Measurements from ENCODE around the gene CRELD2.
A peak's percentile ranks its signal among the peaks of the same experiment; 100 is the strongest.

The CRELD2 gene, protein sequence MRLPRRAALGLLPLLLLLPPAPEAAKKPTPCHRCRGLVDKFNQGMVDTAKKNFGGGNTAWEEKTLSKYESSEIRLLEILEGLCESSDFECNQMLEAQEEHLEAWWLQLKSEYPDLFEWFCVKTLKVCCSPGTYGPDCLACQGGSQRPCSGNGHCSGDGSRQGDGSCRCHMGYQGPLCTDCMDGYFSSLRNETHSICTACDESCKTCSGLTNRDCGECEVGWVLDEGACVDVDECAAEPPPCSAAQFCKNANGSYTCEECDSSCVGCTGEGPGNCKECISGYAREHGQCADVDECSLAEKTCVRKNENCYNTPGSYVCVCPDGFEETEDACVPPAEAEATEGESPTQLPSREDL

DNA sequence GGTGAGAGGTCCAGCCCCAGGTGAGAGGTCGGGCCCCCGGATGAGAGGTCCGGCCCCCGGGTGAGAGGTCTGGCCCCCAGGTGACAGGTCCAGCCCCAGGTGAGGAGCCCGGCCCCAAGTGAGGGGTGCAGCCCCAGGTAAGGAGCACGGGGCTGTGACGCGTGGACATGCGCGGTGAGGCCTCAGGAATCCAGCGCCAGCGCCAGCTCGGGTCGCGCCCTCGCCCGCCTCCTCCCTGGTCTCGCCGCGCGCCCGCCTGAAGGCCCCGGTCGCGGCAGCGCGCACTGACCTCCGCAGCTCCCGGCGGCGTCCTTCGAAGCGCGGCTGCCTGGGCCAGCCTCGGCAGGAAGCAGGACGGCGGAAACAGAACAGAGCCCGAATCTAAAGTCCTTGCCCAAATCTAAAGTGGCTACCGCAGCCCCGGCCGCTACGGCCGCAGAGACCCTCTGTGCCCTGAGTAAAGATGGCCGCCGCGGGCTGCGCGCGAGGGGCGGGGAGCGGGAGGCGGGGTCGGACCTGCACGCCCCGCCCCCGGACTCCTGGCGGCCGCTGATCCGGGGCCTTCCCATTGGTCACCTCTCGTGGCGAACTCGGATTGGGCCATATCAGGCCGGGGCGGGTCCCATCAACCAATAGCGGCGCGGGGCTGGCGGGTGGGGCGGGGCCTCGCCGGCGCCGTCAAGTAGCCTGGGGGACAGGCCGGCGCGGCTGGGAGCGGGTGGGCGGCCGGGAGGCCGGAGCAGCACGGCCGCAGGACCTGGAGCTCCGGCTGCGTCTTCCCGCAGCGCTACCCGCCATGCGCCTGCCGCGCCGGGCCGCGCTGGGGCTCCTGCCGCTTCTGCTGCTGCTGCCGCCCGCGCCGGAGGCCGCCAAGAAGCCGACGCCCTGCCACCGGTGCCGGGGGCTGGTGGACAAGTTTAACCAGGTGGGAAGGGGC, at the start of gene CRELD2, which contains the start of gene ALG12:
TSS of gene CRELD2 (plus strand) at position 661 of the 937 bp plus-strand sequence. CDS start at position 797, 136 bp downstream.
TSS of gene ALG12 (minus strand) at position 465 of the 937 bp plus-strand sequence. CDS start 4,673 bp downstream, outside the sequence.
- peak within 1 kb of the TSS; percentile 75 for H3K4me3 ChIP-seq (ENCODE audit: low read length)
- DNase-seq (ENCODE audit: low read depth) = peak; percentile 96
- TF ChIP-seq CTCF (conservative IDR thresholded peaks at IDR 0.05; ENCODE audit: low read length) = no peak

- DNase-seq (ENCODE audit: low read depth) = no peak
- H3K4me3 ChIP-seq (ENCODE audit: low read length) = no peak overlapping the region
- TF ChIP-seq CTCF (conservative IDR thresholded peaks at IDR 0.05; ENCODE audit: low read length) = no peak
Observed at GRCh38 chr22:49869086-49869830, 49.2 kb upstream of the CRELD2 start.

DNA sequence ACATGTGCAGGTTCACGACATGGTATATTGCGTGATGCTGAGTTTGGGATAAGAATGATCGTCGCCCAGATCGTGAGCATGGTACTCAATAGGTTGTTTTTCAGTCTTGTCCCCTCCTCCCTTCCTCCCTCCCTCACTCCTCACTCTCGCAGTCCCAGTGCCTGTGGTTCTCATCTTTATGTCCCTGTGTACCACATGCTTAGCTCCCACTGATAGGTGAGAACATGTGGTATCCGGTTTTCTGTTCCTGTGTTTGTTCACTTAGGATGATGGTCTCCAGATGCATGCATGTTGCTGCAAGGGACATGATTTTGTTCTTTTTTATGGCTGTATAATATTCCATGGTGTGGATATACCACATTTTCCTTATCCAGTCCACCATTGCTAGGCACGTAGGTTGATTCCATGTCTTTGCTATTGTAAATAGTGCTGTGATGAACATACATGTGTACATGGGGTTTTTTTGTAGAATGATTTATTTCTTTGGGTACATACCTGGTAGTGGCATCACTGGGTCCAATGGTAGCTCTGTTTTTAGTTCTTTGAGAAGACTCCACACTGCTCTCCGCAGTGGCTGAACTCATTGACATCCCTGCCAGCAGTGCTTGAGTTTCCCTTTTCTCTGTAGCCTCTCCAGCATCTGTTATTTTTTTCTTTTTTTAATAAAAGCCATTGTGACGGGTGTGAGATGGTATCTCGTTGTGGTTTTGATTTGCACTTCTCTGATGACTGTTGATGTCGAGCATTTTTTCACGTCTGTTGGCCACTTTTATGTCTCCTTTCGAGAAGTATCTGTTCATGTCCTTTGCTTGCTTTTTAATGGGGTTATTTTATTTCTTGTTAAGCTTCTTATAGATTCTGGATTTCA, 48.4 kb upstream of the CRELD2 start:
- TF ChIP-seq CTCF (conservative IDR thresholded peaks at IDR 0.05; ENCODE audit: low read length) = no peak
- H3K4me3 ChIP-seq (ENCODE audit: low read length) = no peak overlapping the region
- no peak for DNase-seq (ENCODE audit: low read depth)

DNA sequence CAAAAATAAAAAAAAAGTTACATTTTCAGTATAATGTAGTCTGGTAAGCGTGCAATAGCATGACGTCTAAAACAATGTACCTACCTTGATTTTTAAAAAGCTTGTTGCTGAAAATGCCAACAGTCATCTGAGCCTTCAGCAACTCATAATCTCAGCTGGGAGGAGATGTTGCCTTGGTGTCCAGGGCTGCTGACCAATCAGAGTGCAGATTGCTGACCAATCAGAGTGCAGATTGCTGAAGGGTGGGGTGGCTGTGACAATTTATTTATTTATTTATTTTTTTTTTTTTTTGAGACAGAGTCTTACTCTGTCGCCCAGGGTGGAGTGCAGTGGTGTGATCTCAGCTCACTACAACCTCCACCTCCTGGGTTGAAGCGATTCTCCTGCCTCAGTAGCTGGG, 47.0 kb upstream of the CRELD2 start:
- H3K4me3 ChIP-seq (ENCODE audit: low read length) = no peak overlapping the region
- TF ChIP-seq CTCF (conservative IDR thresholded peaks at IDR 0.05; ENCODE audit: low read length) = no peak
- no peak for DNase-seq (ENCODE audit: low read depth)

- H3K4me3 ChIP-seq (ENCODE audit: low read length) = no peak overlapping the region
- DNase-seq (ENCODE audit: low read depth) = no peak
- no peak for TF ChIP-seq CTCF (conservative IDR thresholded peaks at IDR 0.05; ENCODE audit: low read length)
Observed at GRCh38 chr22:49872347-49872746, 46.1 kb upstream of the CRELD2 start.

Measured in AG10803 (cell line).